ENCODE measurements around the gene NFASC.

The NFASC gene

GRCh38 chr1:204980840-204981405, 110.3 kb downstream of the NFASC start:
- no peaks in the 10 kb centered on the region for H3K36me3 ChIP-seq (ENCODE audit: control insufficient read depth, insufficient read depth, low read length)
- no peak for TF ChIP-seq CTCF (IDR thresholded peaks at IDR 0.05; ENCODE audit: insufficient read depth, low read length, poor library complexity, severe bottlenecking)
- no peak for DNase-seq (ENCODE audit: extremely low read depth, insufficient read length)
- no peak overlapping the region for H3K4me3 ChIP-seq (replicated peaks; ENCODE audit: low read depth, low read length)
- no peaks in the 10 kb centered on the region; the same call in none of the 2 replicates for H3K27me3 ChIP-seq (replicated peaks; ENCODE audit: control insufficient read depth, insufficient read depth, low read length)

- H3K4me3 ChIP-seq (replicated peaks; ENCODE audit: low read depth, low read length), result no peak overlapping the region
- no peaks in the 10 kb centered on the region for H3K36me3 ChIP-seq (ENCODE audit: control insufficient read depth, insufficient read depth, low read length)
- no peaks in the 10 kb centered on the region; the same call in none of the 2 replicates for H3K27me3 ChIP-seq (replicated peaks; ENCODE audit: control insufficient read depth, insufficient read depth, low read length)
- TF ChIP-seq CTCF (IDR thresholded peaks at IDR 0.05; ENCODE audit: insufficient read depth, low read length, poor library complexity, severe bottlenecking), result no peak
- no peak for DNase-seq (ENCODE audit: extremely low read depth, insufficient read length)
These were observed 112.5 kb downstream of the NFASC start for GRCh38 chr1:204983136-204983535.

- no peak for DNase-seq (ENCODE audit: extremely low read depth, insufficient read length)
- Histone ChIP-seq H3K4me3 (replicated peaks; ENCODE audit: low read depth, low read length) (no peak overlapping the region), H3K27me3 (replicated peaks; ENCODE audit: control insufficient read depth, insufficient read depth, low read length) (no peaks in the 10 kb centered on the region; the same call in none of the 2 replicates), H3K36me3 (ENCODE audit: control insufficient read depth, insufficient read depth, low read length) (no peaks in the 10 kb centered on the region)
- TF ChIP-seq CTCF (IDR thresholded peaks at IDR 0.05; ENCODE audit: insufficient read depth, low read length, poor library complexity, severe bottlenecking), result no peak
These were observed 113.2 kb downstream of the NFASC start for GRCh38 chr1:204983881-204984280.

- no peak for DNase-seq (ENCODE audit: extremely low read depth, insufficient read length)
- H3K27me3 ChIP-seq (replicated peaks; ENCODE audit: control insufficient read depth, insufficient read depth, low read length), result no peaks in the 10 kb centered on the region; the same call in none of the 2 replicates
- no peak overlapping the region for H3K4me3 ChIP-seq (replicated peaks; ENCODE audit: low read depth, low read length)
- no peaks in the 10 kb centered on the region for H3K36me3 ChIP-seq (ENCODE audit: control insufficient read depth, insufficient read depth, low read length)
- no peak for TF ChIP-seq CTCF (IDR thresholded peaks at IDR 0.05; ENCODE audit: insufficient read depth, low read length, poor library complexity, severe bottlenecking)
These were observed 113.8 kb downstream of the NFASC start for GRCh38 chr1:204984499-204984898.

GRCh38 chr1:204986181-204986580, 115.5 kb downstream of the NFASC start:
- Histone ChIP-seq H3K36me3 (ENCODE audit: control insufficient read depth, insufficient read depth, low read length) (no peaks in the 10 kb centered on the region), H3K4me3 (replicated peaks; ENCODE audit: low read depth, low read length) (no peak overlapping the region), H3K27me3 (replicated peaks; ENCODE audit: control insufficient read depth, insufficient read depth, low read length) (no peaks in the 10 kb centered on the region; the same call in 1 of the 2 replicates)
- TF ChIP-seq CTCF (IDR thresholded peaks at IDR 0.05; ENCODE audit: insufficient read depth, low read length, poor library complexity, severe bottlenecking), result no peak
- DNase-seq (ENCODE audit: extremely low read depth, insufficient read length), result no peak

- no peaks in the 10 kb centered on the region; the same call in 1 of the 2 replicates for H3K27me3 ChIP-seq (replicated peaks; ENCODE audit: control insufficient read depth, insufficient read depth, low read length)
- DNase-seq (ENCODE audit: extremely low read depth, insufficient read length), result no peak
- H3K4me3 ChIP-seq (replicated peaks; ENCODE audit: low read depth, low read length), result no peak overlapping the region
- H3K36me3 ChIP-seq (ENCODE audit: control insufficient read depth, insufficient read depth, low read length), result no peaks in the 10 kb centered on the region
- no peak for TF ChIP-seq CTCF (IDR thresholded peaks at IDR 0.05; ENCODE audit: insufficient read depth, low read length, poor library complexity, severe bottlenecking)
These were observed 117.0 kb downstream of the NFASC start for GRCh38 chr1:204987689-204988088.
